ENCODE measurements around the gene SLC38A11. TPM values are rescaled to one million over a fixed set of nuclear protein-coding genes. Genes with fewer than 3 reads are reported as not detected.

SLC38A11 gene
- total and polyA plus RNA-seq, 3 donors from 2014 or later: 0.58 to 5.9 (median 1.2) TPM

DNA sequence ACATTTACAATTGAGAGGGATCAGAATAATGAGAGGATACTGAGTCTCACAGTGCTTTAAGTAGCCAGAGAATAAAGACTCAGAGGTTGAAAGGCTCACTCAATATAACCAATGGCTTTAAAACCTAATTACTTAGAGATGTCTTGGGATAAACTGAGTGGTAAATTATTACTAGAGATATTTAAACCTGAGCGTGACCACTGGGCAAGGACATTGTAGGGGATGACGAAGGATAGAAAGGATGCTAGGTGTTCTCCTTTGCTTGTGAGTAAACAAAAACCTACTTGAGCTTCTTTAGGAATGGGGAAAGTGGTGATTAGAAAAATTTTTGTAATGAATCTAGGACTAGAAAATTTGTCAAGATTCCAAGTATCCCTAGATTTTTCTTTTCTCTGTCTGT is 12.0 kb upstream of the SLC38A11 start:
- intact Hi-C loops (cut with DNase I; ENCODE audit: low total_unique reads): no loop called here
- DNase-seq: no peak
- Histone ChIP-seq H3K9me3 (no peaks in the 10 kb centered on the region), H3K27me3 (no peaks in the 10 kb centered on the region), H3K4me3 (no peak overlapping the region), H3K36me3 (ENCODE audit: low read depth, missing control alignments) (no peaks in the 10 kb centered on the region), H3K27ac (no peak overlapping the region), H3K4me1 (no peaks in the 10 kb centered on the region)
- WGBS, 2 donors: 78 to 86% methylated on average over 2 of the region's 2 CpGs
- no peak for TF ChIP-seq POLR2A (IDR thresholded peaks at IDR 0.05)
- TF ChIP-seq, protein P1, sequence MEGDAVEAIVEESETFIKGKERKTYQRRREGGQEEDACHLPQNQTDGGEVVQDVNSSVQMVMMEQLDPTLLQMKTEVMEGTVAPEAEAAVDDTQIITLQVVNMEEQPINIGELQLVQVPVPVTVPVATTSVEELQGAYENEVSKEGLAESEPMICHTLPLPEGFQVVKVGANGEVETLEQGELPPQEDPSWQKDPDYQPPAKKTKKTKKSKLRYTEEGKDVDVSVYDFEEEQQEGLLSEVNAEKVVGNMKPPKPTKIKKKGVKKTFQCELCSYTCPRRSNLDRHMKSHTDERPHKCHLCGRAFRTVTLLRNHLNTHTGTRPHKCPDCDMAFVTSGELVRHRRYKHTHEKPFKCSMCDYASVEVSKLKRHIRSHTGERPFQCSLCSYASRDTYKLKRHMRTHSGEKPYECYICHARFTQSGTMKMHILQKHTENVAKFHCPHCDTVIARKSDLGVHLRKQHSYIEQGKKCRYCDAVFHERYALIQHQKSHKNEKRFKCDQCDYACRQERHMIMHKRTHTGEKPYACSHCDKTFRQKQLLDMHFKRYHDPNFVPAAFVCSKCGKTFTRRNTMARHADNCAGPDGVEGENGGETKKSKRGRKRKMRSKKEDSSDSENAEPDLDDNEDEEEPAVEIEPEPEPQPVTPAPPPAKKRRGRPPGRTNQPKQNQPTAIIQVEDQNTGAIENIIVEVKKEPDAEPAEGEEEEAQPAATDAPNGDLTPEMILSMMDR (IDR thresholded peaks at IDR 0.05): no peak

DNA sequence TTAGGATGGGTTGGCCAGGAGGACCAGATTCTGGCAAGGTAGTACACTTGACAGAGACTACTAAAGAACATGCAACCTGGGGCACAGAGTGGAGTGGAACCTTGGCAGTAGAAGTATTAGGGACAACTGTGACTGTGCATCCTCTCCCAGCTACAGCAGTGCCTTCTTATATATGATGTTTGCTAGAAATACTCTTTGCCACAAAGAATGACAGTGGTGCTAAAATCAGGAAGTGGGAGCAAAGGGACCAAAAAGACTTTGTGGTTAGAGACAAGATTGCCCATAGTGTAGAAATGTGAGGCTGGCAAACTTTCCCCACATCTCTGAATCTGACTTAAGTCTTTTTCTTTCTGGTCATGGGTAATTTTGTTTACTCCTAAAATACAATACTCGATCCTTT is 9.4 kb upstream of the SLC38A11 start:
- Histone ChIP-seq H3K4me1 (no peaks in the 10 kb centered on the region), H3K9me3 (no peaks in the 10 kb centered on the region), H3K4me3 (no peak overlapping the region), H3K36me3 (ENCODE audit: low read depth, missing control alignments) (no peaks in the 10 kb centered on the region), H3K27me3 (no peaks in the 10 kb centered on the region), H3K27ac (no peak overlapping the region)
- WGBS, 2 donors: 70 to 83% methylated on average over 1 of the region's 1 CpG
- TF ChIP-seq, protein P1 (IDR thresholded peaks at IDR 0.05): no peak
- TF ChIP-seq POLR2A (IDR thresholded peaks at IDR 0.05): no peak
- DNase-seq: no peak
- intact Hi-C loops (cut with DNase I; ENCODE audit: low total_unique reads): no loop called here

DNA sequence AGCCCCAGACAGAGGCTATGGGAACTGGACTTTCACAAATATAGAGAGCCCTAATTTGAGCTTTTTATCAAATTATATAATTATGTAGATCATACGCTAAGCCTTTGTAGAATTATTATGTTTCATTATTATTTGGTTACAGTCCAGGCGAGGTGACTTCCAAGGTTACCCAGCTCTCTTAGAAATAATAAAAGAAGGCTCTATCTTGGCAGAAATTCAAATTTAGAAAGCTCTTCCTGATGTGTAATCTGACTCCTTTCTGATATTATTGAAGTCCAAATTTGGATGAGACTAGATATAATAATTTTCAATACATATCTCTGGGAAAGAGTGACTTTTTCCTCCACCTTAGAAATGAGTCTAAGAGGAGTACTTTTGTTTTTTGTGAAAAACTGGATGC is 4.8 kb upstream of the SLC38A11 start:
- no peaks in the 10 kb centered on the region for H3K27me3 ChIP-seq
- H3K9me3 ChIP-seq: no peaks in the 10 kb centered on the region
- TF ChIP-seq, protein P1 (IDR thresholded peaks at IDR 0.05): no peak
- no peak for TF ChIP-seq POLR2A (IDR thresholded peaks at IDR 0.05)
- WGBS, 2 donors: 46 to 53% methylated on average over 2 of the region's 2 CpGs
- no peak overlapping the region for H3K4me3 ChIP-seq
- no peaks in the 10 kb centered on the region for H3K36me3 ChIP-seq (ENCODE audit: low read depth, missing control alignments)
- no peak overlapping the region for H3K27ac ChIP-seq
- intact Hi-C loops (cut with DNase I; ENCODE audit: low total_unique reads): no loop called here
- no peak for DNase-seq
- H3K4me1 ChIP-seq: no peaks in the 10 kb centered on the region

DNA sequence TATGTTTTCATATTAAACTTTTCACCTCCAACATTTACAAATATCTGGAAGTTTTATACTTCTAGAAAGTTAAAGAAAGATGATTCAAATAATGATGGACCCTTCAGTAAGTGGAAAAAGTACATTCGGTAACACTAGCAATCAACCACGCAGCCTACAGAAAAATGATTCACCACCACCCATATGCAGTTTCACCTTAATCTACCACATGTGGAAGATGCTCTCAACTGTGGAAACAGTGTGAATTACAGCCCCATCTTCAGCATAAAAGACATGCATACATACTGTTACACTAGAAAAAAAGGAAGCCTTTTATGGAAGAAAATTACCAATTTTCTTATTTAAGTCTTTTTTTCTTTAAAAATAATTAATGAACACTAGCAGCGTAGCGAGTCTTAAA is 1.1 kb downstream of the SLC38A11 start:
- Histone ChIP-seq H3K4me3 (no peak overlapping the region), H3K36me3 (ENCODE audit: low read depth, missing control alignments) (no peaks in the 10 kb centered on the region), H3K9me3 (no peaks in the 10 kb centered on the region), H3K27me3 (no peaks in the 10 kb centered on the region), H3K4me1 (no peaks in the 10 kb centered on the region), H3K27ac (no peak overlapping the region)
- DNase-seq: no peak
- TF ChIP-seq, protein P1 (IDR thresholded peaks at IDR 0.05): no peak
- no peak for TF ChIP-seq POLR2A (IDR thresholded peaks at IDR 0.05)
- WGBS, 2 donors: 81 to 83% methylated on average over 4 of the region's 4 CpGs
- intact Hi-C loops (cut with DNase I; ENCODE audit: low total_unique reads): no loop called here

DNA sequence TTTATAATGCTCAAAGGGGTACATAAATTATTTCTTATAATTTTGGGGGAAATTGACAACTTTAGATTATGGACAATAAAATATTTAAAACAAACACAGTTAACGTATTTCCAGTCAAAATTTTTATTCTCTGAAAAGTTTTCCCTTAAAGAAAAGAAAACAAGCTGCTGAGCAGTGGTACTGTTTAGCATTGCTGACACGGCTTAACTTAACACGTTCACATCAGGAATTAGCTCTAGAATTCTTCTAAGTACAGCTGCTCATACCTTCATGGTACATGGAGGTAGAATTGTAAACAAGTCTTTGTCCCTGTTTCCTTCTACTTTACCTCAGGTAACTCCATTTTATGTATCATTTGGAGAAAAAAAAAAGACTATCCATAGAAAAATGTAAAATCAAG is 2.0 kb downstream of the SLC38A11 start:
- no peak overlapping the region for H3K27ac ChIP-seq
- TF ChIP-seq, protein P1 (IDR thresholded peaks at IDR 0.05): no peak
- TF ChIP-seq POLR2A (IDR thresholded peaks at IDR 0.05): no peak

More for the DNA sequence above, 2.0 kb downstream of the SLC38A11 start:
- 73 to 84% methylated on average over 3 of the region's 3 CpGs for WGBS, 2 donors
- Histone ChIP-seq H3K4me1 (no peaks in the 10 kb centered on the region), H3K9me3 (no peaks in the 10 kb centered on the region), H3K27me3 (no peaks in the 10 kb centered on the region), H3K4me3 (no peak overlapping the region), H3K36me3 (ENCODE audit: low read depth, missing control alignments) (no peaks in the 10 kb centered on the region)
- intact Hi-C loops (cut with DNase I; ENCODE audit: low total_unique reads): no loop called here
- DNase-seq: no peak

Measured in testis (tissue), 3 donors.